A549 (cell line): ENCODE results near the gene ACBD6.

Source experiments
- HDAC2 ChIP-seq: fragments of 200-600 bp; sonication (generic); IDR thresholded peaks from 2 replicates; pipeline ENCODE4 v1.6.1; 2016
- HOXA7 ChIP-seq: fragments of 250-450 bp; sonication (Bioruptor Pico); IDR thresholded peaks from 2 replicates; pipeline ENCODE4 v1.5.0; 2020; ENCODE audit warnings: mild to moderate bottlenecking, moderate library complexity
- POLR2A ChIP-seq: IDR thresholded peaks from 2 replicates; pipeline ENCODE4 v1.6.1; 2012; ENCODE audit warnings: mild to moderate bottlenecking, low read length
- RNF2 ChIP-seq: fragments of 200-600 bp; sonication (generic); IDR thresholded peaks from 2 replicates; pipeline ENCODE4 v1.6.1; 2016; ENCODE audit warnings: low read depth, mild to moderate bottlenecking, antibody characterized with exemption, moderate library complexity, borderline replicate concordance
- SMC3 ChIP-seq: fragments of >200 bp; sonication (Bioruptor Twin); formaldehyde crosslinking; IDR thresholded peaks from 3 replicates; pipeline ENCODE4 v1.6.1; 2018; ENCODE audit warnings: inconsistent platforms
- USF2 ChIP-seq: fragments of 450-650 bp; IDR thresholded peaks from 2 replicates; pipeline ENCODE4 v1.6.1; 2014; ENCODE audit warnings: antibody characterized with exemption
- TF ChIP-seq, protein P1 (sequence below): fragments of >200 bp; sonication (Bioruptor Twin); formaldehyde crosslinking; IDR thresholded peaks from 3 replicates; pipeline ENCODE4 v1.5.1; 2016

- TF ChIP-seq, protein P1, sequence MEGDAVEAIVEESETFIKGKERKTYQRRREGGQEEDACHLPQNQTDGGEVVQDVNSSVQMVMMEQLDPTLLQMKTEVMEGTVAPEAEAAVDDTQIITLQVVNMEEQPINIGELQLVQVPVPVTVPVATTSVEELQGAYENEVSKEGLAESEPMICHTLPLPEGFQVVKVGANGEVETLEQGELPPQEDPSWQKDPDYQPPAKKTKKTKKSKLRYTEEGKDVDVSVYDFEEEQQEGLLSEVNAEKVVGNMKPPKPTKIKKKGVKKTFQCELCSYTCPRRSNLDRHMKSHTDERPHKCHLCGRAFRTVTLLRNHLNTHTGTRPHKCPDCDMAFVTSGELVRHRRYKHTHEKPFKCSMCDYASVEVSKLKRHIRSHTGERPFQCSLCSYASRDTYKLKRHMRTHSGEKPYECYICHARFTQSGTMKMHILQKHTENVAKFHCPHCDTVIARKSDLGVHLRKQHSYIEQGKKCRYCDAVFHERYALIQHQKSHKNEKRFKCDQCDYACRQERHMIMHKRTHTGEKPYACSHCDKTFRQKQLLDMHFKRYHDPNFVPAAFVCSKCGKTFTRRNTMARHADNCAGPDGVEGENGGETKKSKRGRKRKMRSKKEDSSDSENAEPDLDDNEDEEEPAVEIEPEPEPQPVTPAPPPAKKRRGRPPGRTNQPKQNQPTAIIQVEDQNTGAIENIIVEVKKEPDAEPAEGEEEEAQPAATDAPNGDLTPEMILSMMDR: no peak
- TF ChIP-seq HDAC2: no peak
- TF ChIP-seq POLR2A: no peak
- no peak for TF ChIP-seq HOXA7
- no peak for TF ChIP-seq USF2
- TF ChIP-seq RNF2: no peak
- no peak for TF ChIP-seq SMC3
Measured at GRCh38 chr1:180440335-180440734, 62.0 kb downstream of the ACBD6 start.
